GM12878 (cell line): ENCODE data around the gene CTNS. TPM values are rescaled to one million over a fixed set of nuclear protein-coding genes. Genes with fewer than 3 reads are reported as not detected.

ENCODE experiments used
- ATAC-seq: fragments of 200-7000 bp; cut with Tn5 transposase; 3 replicates; pipeline ENCODE4 v1.9.1; 2020; ENCODE audit warnings: mild to moderate bottlenecking, moderate library complexity
- BruUV-seq: library from RNA; stranded (reverse); fragments of 400-500 nt; replicated peaks from 2 replicates; lab custom pipeline; 2021; lab: Mats Ljungman, UMichigan
- CTCF ChIA-PET: fragments of 300-600 bp; sonication (Branson Sonifier 250); formaldehyde crosslinking; extraction: SDS; loops from one replicate; lab custom pipeline; 2021; ENCODE audit warnings: inconsistent platforms; lab: Yijun Ruan, JAX
- POLR2A ChIA-PET: fragments of 350-600 bp; formaldehyde crosslinking; extraction: SDS; loops from one replicate; lab custom pipeline; 2021; ENCODE audit warnings: inconsistent platforms; lab: Charles Lee
- RAD21 ChIA-PET: fragments of 300-600 bp; sonication (Branson Sonifier 250); formaldehyde crosslinking; loops from one replicate; lab custom pipeline; 2023; ENCODE audit warnings: antibody characterized with exemption; ENCODE audit not compliant: unreplicated experiment; lab: Charles Lee
- SMC1A ChIA-PET: fragments of 300-600 bp; sonication (Branson Sonifier 250); formaldehyde crosslinking; loops from one replicate; lab custom pipeline; 2023; ENCODE audit not compliant: unreplicated experiment, uncharacterized antibody; lab: Charles Lee
- DNase-seq: peaks from one replicate; pipeline ENCODE4 v3.0.0-alpha.2; 2011; ENCODE audit warnings: low read depth, low spot score
- FAIRE-seq: peaks from 3 replicates; lab custom pipeline; 2011; peaks lifted over from hg19 to GRCh38; lab: Jason Lieb, UNC
- H2AFZ ChIP-seq: 2 replicates; pipeline ENCODE4 v1.6.0; 2011; ENCODE audit warnings: low read depth, low read length, control low read depth; ENCODE audit not compliant: control insufficient read depth
- H3K27ac ChIP-seq: 2 replicates; pipeline ENCODE4 v1.5.1; 2011; ENCODE audit warnings: control low read depth; ENCODE audit not compliant: control insufficient read depth, insufficient read depth
- H3K27me3 ChIP-seq, 2 experiments: replicated peaks in 1 of 2; 2 replicates each; pipeline versions ENCODE4 v1.6.0 to v1.6.1; 2011; ENCODE audit warnings: low read length in 1 of 2; ENCODE audit not compliant: control insufficient read depth in 2 of 2, insufficient read depth in 2 of 2
- H3K36me3 ChIP-seq, 2 experiments: 2 replicates each; pipeline ENCODE4 v1.5.1; 2011; ENCODE audit warnings: low read length in 1 of 2; ENCODE audit not compliant: control insufficient read depth in 2 of 2, insufficient read depth in 2 of 2
- H3K4me1 ChIP-seq: 2 replicates; pipeline ENCODE4 v1.6.1; 2011; ENCODE audit warnings: mild to moderate bottlenecking, low read length, moderate library complexity, mixed read lengths; ENCODE audit not compliant: control insufficient read depth, insufficient read depth
- H3K4me2 ChIP-seq: 2 replicates; pipeline ENCODE4 v1.6.0; 2011; ENCODE audit warnings: control low read depth; ENCODE audit not compliant: control insufficient read depth, insufficient read depth
- H3K4me3 ChIP-seq: fragments of 200-600 bp; sonication (generic); 2 replicates; pipeline ENCODE4 v1.5.1; 2016
- H3K79me2 ChIP-seq: 2 replicates; pipeline ENCODE4 v1.6.0; 2011; ENCODE audit warnings: low read length; ENCODE audit not compliant: control insufficient read depth, insufficient read depth
- H3K9ac ChIP-seq: 2 replicates; pipeline ENCODE4 v1.8.0; 2011; ENCODE audit warnings: low read length, control low read depth, mixed read lengths; ENCODE audit not compliant: control insufficient read depth, insufficient read depth
- H3K9me3 ChIP-seq: replicated peaks from 3 replicates; pipeline ENCODE4 v1.5.1; 2011; ENCODE audit warnings: mild to moderate bottlenecking, low read length; ENCODE audit not compliant: control insufficient read depth, insufficient read depth
- H4K20me1 ChIP-seq: 2 replicates; pipeline ENCODE4 v1.6.0; 2011; ENCODE audit not compliant: control insufficient read depth, insufficient read depth
- CEBPB ChIP-seq, 2 experiments: fragments of 150-350 bp in 1 of 2; IDR thresholded peaks; 2 replicates each; pipeline ENCODE4 v1.6.1; 2012 to 2014; ENCODE audit warnings: low read depth in 2 of 2, low read length in 2 of 2, borderline replicate concordance in 1 of 2, inconsistent platforms in 1 of 2
- DPF2 ChIP-seq: fragments of 450-650 bp; IDR thresholded peaks from 2 replicates; pipeline ENCODE4 v1.6.1; 2017; ENCODE audit warnings: mild to moderate bottlenecking
- IKZF2 ChIP-seq, 2 experiments: fragments of 450-650 bp; IDR thresholded peaks; 2 replicates each; pipeline ENCODE4 v1.6.1; 2017; ENCODE audit warnings: mild to moderate bottlenecking in 2 of 2, moderate library complexity in 2 of 2
- MTA3 ChIP-seq: IDR thresholded peaks from 2 replicates; pipeline ENCODE4 v1.6.1; 2012; ENCODE audit warnings: low read length, inconsistent platforms, borderline replicate concordance
- RELA ChIP-seq: fragments of 450-650 bp; IDR thresholded peaks from 2 replicates; pipeline ENCODE4 v1.8.0; 2014; ENCODE audit warnings: borderline replicate concordance; ENCODE audit not compliant: partially characterized antibody
- TCF12 ChIP-seq: IDR thresholded peaks from 2 replicates; pipeline ENCODE4 v1.6.1; 2011; ENCODE audit warnings: low read depth, mild to moderate bottlenecking, low read length
- WRNIP1 ChIP-seq: IDR thresholded peaks from 2 replicates; pipeline ENCODE4 v1.6.1; 2011; ENCODE audit warnings: low read depth, low read length, improper control_type of control experiment, borderline replicate concordance
- ZBTB33 ChIP-seq: fragments of 450-650 bp; IDR thresholded peaks from 2 replicates; pipeline ENCODE4 v1.6.1; 2017; ENCODE audit warnings: mild to moderate bottlenecking
- ZBTB4 ChIP-seq: fragments of 450-650 bp; formaldehyde crosslinking; IDR thresholded peaks from 2 replicates; pipeline ENCODE4 v1.4.0; 2022; ENCODE audit warnings: mild to moderate bottlenecking, moderate library complexity
- ZNF207 ChIP-seq: fragments of 450-650 bp; IDR thresholded peaks from 2 replicates; pipeline ENCODE4 v1.6.1; 2014; ENCODE audit warnings: antibody characterized with exemption, mild to moderate bottlenecking, borderline replicate concordance
- ZNF274 ChIP-seq: IDR thresholded peaks from one replicate; pipeline ENCODE4 v1.8.0; 2011; ENCODE audit not compliant: insufficient read length, insufficient read depth
- ZNF622 ChIP-seq: fragments of 450-650 bp; IDR thresholded peaks from 2 replicates; pipeline ENCODE4 v1.6.1; 2017; ENCODE audit warnings: mild to moderate bottlenecking, inconsistent platforms
- ZZZ3 ChIP-seq: IDR thresholded peaks from 2 replicates; pipeline ENCODE4 v1.6.1; 2011; ENCODE audit warnings: low read depth; ENCODE audit not compliant: control insufficient read depth, insufficient read length
- WGBS: methylation state at CpG from one replicate; pipeline ENCODE4 v1.1.6; 2016; ENCODE audit warnings: low lambda C conversion rate; ENCODE audit not compliant: insufficient replicate concordance, insufficient coverage; ENCODE audit errors: missing lambda C conversion rate; 5-methylcytosine and 5-hydroxymethylcytosine counted together
- in situ Hi-C: fragments of 300-500 bp; cut with MboI; formaldehyde crosslinking; loops from 9 replicates; pipeline ENCODE4 v1.14.3; 2018; ENCODE audit warnings: mixed read lengths
- intact Hi-C: fragments of 100-400 bp; cut with micrococcal nuclease; formaldehyde crosslinking; loops from one replicate; pipeline ENCODE4 v1.14.2; 2022; ENCODE audit not compliant: unreplicated experiment
- polyA plus RNA-seq, 11 experiments: library from polyadenylated mRNA; depleted of rRNA in 4 of 11; unstranded in 6 of 11; stranded (reverse) in 5 of 11; fragments of >200 nt; fragmentation: Nextera tagmentation in 4 of 11; fragmentation: Illumina TruSeq in 1 of 11; extraction: Ambion mirVana in 4 of 11; extraction: Trizol in 1 of 11; gene quantifications; 1 replicate in 1 of 11; 2 replicates in 10 of 11; pipeline versions ENCODE4 v1.2.1 to v1.2.3, GENCODE V29; 2011 to 2016; ENCODE audit warnings: inconsistent platforms in 2 of 11, missing spikeins in 2 of 11, low read depth in 1 of 11
- total RNA-seq, 4 experiments: library from RNA; depleted of rRNA in 3 of 4; stranded (reverse); fragments of >200 nt in 3 of 4; fragmentation: Illumina TruSeq in 1 of 4; extraction: Trizol in 1 of 4; gene quantifications; 2 replicates each; pipeline versions ENCODE4 v1.2.1 to v1.2.3, GENCODE V29; 2013 to 2021

Gene CTNS
- total and polyA plus RNA-seq, 10 of the 15 experiments (the other 5 are each of a cell fraction or from before 2014, with no cell fraction given), result 0.92 to 10.7 (median 6.4) TPM

GRCh38 chr17:3667366-3668278 is 31.1 kb downstream of the CTNS start:
- Histone ChIP-seq H3K9ac (peak overlapping the region; percentile 72), H3K4me2 (peak overlapping the region; percentile 99), H3K27me3 (no peaks in the 10 kb centered on the region), H3K36me3 (no peaks in the 10 kb centered on the region), H3K79me2 (peaks cover 20% of the 10 kb centered on the region), H2AFZ (peak overlapping the region; percentile 67), H3K4me1 (peaks cover 8% of the 10 kb centered on the region), H3K9me3 (no peaks in the 10 kb centered on the region), H3K27ac (peak overlapping the region; percentile 25; the same call in 1 of the 2 replicates), H4K20me1 (no peaks in the 10 kb centered on the region), H3K4me3 (peak overlapping the region; percentile 72)
- POLR2A ChIA-PET, result interaction anchor here (0.6 to 2.1 kb wide), 3 partner anchors 31 to 66 kb away, joined by 3 to 11 read pairs (median 3); partner anchors contain the start of genes CTNS and SHPK
- CTCF ChIA-PET, result interaction anchor here (0.7 kb wide), 1 partner anchor 16 kb away, joined by 3 read pairs; no protein-coding TSS in a partner anchor
- WGBS, result 12% methylated on average over 37 of the region's 39 CpGs
- no peak for DNase-seq
- BruUV-seq, result no TSS peak
- RAD21 ChIA-PET, result interaction anchor here (0.6 to 0.7 kb wide), 2 partner anchors 28 to 91 kb away, joined by 3 read pairs; no protein-coding TSS in a partner anchor
- FAIRE-seq, result no peak
- intact Hi-C loops (loop anchor here (10.0 kb wide), 1 partner anchor 113 kb away; the partner anchor contains the start of gene TRPV3), in situ Hi-C loops (no loop called here)
- ATAC-seq, result peak; percentile 14
- SMC1A ChIA-PET, result interaction anchor here (1.2 kb wide), 1 partner anchor 17 kb away, joined by 4 read pairs; no protein-coding TSS in a partner anchor
- TF ChIP-seq IKZF2 (IDR thresholded peaks at IDR 0.05) (peak in 1 of 2 experiments; percentile 12; a peak in 1 of 4 replicates), RELA (no peak), CEBPB (IDR thresholded peaks at IDR 0.05; ENCODE audit: borderline replicate concordance in 1 of 2, low read depth in 2 of 2, low read length in 2 of 2) (no peak), ZZZ3 (no peak), ZBTB4 (CRISPR knock-in tag) (no peak), TCF12 (no peak), WRNIP1 (no peak), ZBTB33 (no peak), MTA3 (no peak), ZNF207 (no peak), ZNF274 (no peak), ZNF622 (no peak), DPF2 (0 out of 2 replicates have a peak, but pooled peaks have one; percentile 33)
